Liver (tissue), 3 donors: ENCODE data around the gene SLC4A11.

Experiments used
- EGR1 ChIP-seq, 2 donors: IDR thresholded peaks; 2 replicates each; pipeline ENCODE4 v1.6.1; 2016 to 2018; ENCODE audit warnings: antibody characterized with exemption in 2 of 2, low read depth in 2 of 2
- GABPA ChIP-seq, 2 donors: IDR thresholded peaks in 1 of 2; conservative IDR thresholded peaks in 1 of 2; 2 replicates each; pipeline ENCODE4 v1.6.1; 2016; ENCODE audit warnings: antibody characterized with exemption in 2 of 2, mild to moderate bottlenecking in 1 of 2, moderate library complexity in 1 of 2
- JUND ChIP-seq, 2 donors: IDR thresholded peaks; 2 replicates each; pipeline ENCODE4 v1.6.1; 2016; ENCODE audit warnings: antibody characterized with exemption in 2 of 2
- SP1 ChIP-seq: IDR thresholded peaks from 2 replicates; pipeline ENCODE4 v1.6.1; 2018; ENCODE audit warnings: antibody characterized with exemption, mild to moderate bottlenecking
- TAF1 ChIP-seq: conservative IDR thresholded peaks from 2 replicates; pipeline ENCODE4 v1.6.1; 2016; ENCODE audit warnings: antibody characterized with exemption, mild to moderate bottlenecking
- YY1 ChIP-seq: IDR thresholded peaks from 2 replicates; pipeline ENCODE4 v1.6.1; 2016; ENCODE audit warnings: antibody characterized with exemption, mild to moderate bottlenecking
- TF ChIP-seq, protein P1 (sequence below): fragments of 150-350 bp; IDR thresholded peaks from 2 replicates; pipeline ENCODE4 v1.5.1; 2017; ENCODE audit warnings: improper control_type of control experiment, low read depth, low read length; ENCODE audit not compliant: missing input control
- TF ChIP-seq, protein P2 (sequence below): IDR thresholded peaks from 2 replicates; pipeline ENCODE4 v1.6.1; 2016; ENCODE audit warnings: antibody characterized with exemption
- TF ChIP-seq, protein P3 (sequence below): IDR thresholded peaks from 2 replicates; pipeline ENCODE4 v1.6.1; 2016; ENCODE audit warnings: antibody characterized with exemption
- TF ChIP-seq, protein P4 (sequence below): IDR thresholded peaks from 2 replicates; pipeline ENCODE4 v1.6.1; 2016; ENCODE audit warnings: antibody characterized with exemption, mild to moderate bottlenecking
- donor health status: healthy.
- donor health status: healthy.

DNA sequence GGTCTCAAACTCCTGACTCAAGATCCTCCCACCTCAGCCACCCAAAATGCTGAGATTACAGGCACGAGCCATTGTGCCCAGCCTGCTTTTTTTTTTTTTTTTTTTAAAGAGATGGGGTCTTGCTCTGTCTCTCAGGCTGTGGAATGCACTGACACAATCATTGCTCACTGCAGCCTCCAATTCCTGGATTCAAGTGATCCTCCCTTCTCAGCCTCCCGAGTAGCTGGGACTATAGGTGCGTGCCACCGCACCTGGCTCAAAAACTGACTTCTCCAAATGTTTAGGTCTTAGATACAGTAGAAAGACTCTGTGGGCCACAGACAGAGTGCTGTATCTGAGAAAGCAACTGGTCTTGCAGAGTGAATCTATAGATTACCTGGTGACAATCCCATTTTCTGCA is 31.1 kb upstream of the SLC4A11 start:
- TF ChIP-seq, protein P1, sequence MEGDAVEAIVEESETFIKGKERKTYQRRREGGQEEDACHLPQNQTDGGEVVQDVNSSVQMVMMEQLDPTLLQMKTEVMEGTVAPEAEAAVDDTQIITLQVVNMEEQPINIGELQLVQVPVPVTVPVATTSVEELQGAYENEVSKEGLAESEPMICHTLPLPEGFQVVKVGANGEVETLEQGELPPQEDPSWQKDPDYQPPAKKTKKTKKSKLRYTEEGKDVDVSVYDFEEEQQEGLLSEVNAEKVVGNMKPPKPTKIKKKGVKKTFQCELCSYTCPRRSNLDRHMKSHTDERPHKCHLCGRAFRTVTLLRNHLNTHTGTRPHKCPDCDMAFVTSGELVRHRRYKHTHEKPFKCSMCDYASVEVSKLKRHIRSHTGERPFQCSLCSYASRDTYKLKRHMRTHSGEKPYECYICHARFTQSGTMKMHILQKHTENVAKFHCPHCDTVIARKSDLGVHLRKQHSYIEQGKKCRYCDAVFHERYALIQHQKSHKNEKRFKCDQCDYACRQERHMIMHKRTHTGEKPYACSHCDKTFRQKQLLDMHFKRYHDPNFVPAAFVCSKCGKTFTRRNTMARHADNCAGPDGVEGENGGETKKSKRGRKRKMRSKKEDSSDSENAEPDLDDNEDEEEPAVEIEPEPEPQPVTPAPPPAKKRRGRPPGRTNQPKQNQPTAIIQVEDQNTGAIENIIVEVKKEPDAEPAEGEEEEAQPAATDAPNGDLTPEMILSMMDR, result no peak
- no peak for TF ChIP-seq EGR1 (IDR thresholded peaks at IDR 0.05; ENCODE audit: low read depth in 2 of 2)
- no peak for TF ChIP-seq YY1
- TF ChIP-seq, protein P2, sequence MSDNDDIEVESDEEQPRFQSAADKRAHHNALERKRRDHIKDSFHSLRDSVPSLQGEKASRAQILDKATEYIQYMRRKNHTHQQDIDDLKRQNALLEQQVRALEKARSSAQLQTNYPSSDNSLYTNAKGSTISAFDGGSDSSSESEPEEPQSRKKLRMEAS, result no peak
- no peak for TF ChIP-seq GABPA (IDR thresholded peaks at IDR 0.05 in 1 of 2, conservative IDR thresholded peaks at IDR 0.05 in 1 of 2)
- TF ChIP-seq SP1, result no peak
- TF ChIP-seq JUND (IDR thresholded peaks at IDR 0.05), result no peak
- TF ChIP-seq, protein P3, sequence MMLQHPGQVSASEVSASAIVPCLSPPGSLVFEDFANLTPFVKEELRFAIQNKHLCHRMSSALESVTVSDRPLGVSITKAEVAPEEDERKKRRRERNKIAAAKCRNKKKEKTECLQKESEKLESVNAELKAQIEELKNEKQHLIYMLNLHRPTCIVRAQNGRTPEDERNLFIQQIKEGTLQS, result no peak
- TF ChIP-seq, protein P4, sequence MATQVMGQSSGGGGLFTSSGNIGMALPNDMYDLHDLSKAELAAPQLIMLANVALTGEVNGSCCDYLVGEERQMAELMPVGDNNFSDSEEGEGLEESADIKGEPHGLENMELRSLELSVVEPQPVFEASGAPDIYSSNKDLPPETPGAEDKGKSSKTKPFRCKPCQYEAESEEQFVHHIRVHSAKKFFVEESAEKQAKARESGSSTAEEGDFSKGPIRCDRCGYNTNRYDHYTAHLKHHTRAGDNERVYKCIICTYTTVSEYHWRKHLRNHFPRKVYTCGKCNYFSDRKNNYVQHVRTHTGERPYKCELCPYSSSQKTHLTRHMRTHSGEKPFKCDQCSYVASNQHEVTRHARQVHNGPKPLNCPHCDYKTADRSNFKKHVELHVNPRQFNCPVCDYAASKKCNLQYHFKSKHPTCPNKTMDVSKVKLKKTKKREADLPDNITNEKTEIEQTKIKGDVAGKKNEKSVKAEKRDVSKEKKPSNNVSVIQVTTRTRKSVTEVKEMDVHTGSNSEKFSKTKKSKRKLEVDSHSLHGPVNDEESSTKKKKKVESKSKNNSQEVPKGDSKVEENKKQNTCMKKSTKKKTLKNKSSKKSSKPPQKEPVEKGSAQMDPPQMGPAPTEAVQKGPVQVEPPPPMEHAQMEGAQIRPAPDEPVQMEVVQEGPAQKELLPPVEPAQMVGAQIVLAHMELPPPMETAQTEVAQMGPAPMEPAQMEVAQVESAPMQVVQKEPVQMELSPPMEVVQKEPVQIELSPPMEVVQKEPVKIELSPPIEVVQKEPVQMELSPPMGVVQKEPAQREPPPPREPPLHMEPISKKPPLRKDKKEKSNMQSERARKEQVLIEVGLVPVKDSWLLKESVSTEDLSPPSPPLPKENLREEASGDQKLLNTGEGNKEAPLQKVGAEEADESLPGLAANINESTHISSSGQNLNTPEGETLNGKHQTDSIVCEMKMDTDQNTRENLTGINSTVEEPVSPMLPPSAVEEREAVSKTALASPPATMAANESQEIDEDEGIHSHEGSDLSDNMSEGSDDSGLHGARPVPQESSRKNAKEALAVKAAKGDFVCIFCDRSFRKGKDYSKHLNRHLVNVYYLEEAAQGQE, result no peak
- TF ChIP-seq TAF1, result no peak
